Central memory CD8-positive, alpha-beta T cell (primary cell): ENCODE data around the gene SDK2.
"Not testable (repeated sequence)": the region's sequence is repeated elsewhere in the genome, so short reads cannot be mapped to it uniquely, and the experiment has no call there.

Experiments
- ATAC-seq: fragments of 150-1000 bp; cut with Tn5 transposase; replicated peaks from 2 replicates; pipeline ENCODE4 v1.10.0; 2022; ENCODE audit warnings: mild to moderate bottlenecking, moderate FRiP score, moderate number of reproducible peaks; ENCODE audit not compliant: poor library complexity, severe bottlenecking; ENCODE audit errors: extremely low read depth
- DNase-seq, 2 donors: peaks; one replicate each; pipeline ENCODE4 v3.0.0; 2021; ENCODE audit warnings: low spot score in 2 of 2
- H3K27ac Mint-ChIP-seq: one replicate; pipeline ENCODE4 v1.8.0; 2022; ENCODE audit warnings: low read depth, mild to moderate bottlenecking, moderate library complexity, mixed read lengths
- H3K27me3 Mint-ChIP-seq: one replicate; pipeline ENCODE4 v1.8.0; 2022; ENCODE audit warnings: mixed read lengths
- H3K36me3 Mint-ChIP-seq: one replicate; pipeline ENCODE4 v1.8.0; 2022; ENCODE audit warnings: mild to moderate bottlenecking, moderate library complexity, mixed read lengths; ENCODE audit not compliant: insufficient read depth
- H3K4me1 Mint-ChIP-seq: one replicate; pipeline ENCODE4 v1.8.0; 2022; ENCODE audit warnings: mixed read lengths
- H3K4me3 Mint-ChIP-seq: one replicate; pipeline ENCODE4 v1.8.0; 2022; ENCODE audit warnings: mild to moderate bottlenecking, moderate library complexity, mixed read lengths
- H3K9me3 Mint-ChIP-seq: one replicate; pipeline ENCODE4 v1.8.0; 2022; ENCODE audit warnings: mixed read lengths

The SDK2 gene

DNA sequence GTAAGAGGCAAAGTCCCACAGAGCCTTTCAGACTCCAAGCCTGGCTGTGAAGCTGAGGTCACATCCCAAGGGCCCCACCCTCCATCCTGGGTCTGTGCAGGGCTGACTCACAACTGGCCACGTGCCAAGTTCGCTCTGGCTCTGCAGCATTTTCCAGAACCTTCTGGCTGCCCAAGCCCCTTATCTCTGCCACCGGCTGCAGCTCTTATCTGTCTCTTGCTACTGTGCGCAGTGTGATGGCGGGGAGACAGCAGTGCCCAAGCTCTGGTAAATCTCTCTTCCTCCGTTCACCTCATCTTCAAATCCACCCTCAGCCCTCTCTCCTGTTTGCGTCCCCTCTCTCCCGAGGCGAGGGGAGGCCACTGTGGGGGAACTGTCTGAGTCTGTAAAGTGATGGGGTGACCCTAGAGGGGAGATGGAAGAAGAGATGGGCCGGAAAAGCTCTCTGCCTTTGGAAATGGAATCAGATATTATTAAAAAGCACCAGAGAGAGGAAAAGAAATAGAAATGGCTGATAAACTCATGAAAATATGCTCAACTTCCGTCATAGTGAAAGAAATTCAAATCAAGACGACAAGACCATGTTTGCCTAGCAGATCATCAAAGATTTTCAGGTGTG is 169.8 kb downstream of the SDK2 start:
- DNase-seq (no peak), ATAC-seq (no peak)
- Mint-ChIP-seq H3K27ac (peak overlapping the region; percentile 25), H3K4me3 (no peak overlapping the region), H3K36me3 (no peaks in the 10 kb centered on the region), H3K9me3 (no peaks in the 10 kb centered on the region), H3K27me3 (peaks cover 24% of the 10 kb centered on the region), H3K4me1 (no peaks in the 10 kb centered on the region)

DNA sequence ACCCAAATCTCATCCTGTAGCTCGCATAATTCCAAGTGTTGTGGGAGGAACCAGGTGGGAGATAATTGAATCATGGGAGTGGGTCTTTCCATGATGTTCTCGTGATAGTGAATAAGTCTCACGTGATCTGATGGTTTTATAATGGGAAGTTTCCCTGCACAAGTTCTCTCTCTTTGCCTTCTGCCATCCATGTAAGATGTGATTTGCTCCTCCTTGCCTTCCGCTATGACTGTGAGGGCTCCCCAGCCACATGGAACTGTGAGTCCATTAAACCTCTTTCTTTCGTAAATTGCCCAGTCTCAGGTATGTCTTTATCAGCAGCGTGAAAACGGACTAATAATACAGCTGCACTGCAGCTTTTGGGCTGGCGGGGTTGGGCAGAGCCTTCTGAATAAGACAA is 171.5 kb downstream of the SDK2 start:
- not testable (repeated sequence) for H3K27ac Mint-ChIP-seq, DNase-seq, H3K36me3 Mint-ChIP-seq, ATAC-seq, H3K4me1 Mint-ChIP-seq, H3K4me3 Mint-ChIP-seq, H3K9me3 Mint-ChIP-seq, H3K27me3 Mint-ChIP-seq

DNA sequence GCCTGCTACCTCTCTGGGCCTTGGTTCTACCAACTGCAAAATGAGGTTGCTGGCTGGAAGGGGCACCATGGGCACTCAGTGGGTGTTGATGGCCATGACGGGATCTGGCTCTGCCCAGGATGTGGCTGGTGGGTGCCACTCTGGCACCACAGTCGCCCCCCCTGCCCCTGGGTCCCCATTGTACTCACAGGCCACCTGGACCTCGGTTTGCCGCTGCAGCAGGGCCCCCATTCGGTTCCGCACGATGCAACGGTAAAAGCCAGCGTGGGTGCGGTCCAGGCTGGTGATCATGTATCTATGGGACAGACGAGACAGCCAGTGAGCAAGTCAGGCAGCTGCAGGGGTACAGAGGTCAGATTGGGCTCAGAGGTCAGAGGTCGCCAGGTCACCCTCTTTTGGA is 172.3 kb downstream of the SDK2 start:
- Mint-ChIP-seq H3K27ac (no peak overlapping the region), H3K4me3 (no peak overlapping the region)

DNA sequence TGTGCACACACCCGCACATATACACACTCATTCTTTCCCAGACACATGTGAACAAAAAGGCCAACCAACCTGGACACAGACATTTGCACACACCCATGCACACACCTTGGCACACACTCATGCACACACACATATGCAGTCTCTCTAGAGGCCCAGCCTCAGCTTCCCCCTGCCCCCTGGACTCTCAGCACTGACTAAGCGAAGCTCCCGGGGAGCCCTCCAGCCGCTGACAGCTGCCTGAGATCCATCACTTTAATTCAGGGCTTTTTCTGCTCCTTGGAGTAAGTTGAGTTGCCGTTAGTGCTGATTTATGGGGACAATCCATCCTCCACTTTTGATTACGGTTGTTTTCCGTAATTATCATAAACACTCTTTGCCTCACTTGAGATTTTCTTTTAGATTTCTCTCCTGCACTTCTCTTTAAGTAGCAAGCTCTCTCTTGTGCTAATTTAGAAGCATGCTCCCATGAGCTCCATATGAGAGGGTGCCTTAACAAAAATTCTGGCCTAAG is 173.9 kb downstream of the SDK2 start:
- no peak overlapping the region for H3K27ac Mint-ChIP-seq
- DNase-seq = no peak
- no peak overlapping the region for H3K4me3 Mint-ChIP-seq
- H3K27me3 Mint-ChIP-seq = no peaks in the 10 kb centered on the region
- H3K9me3 Mint-ChIP-seq = no peaks in the 10 kb centered on the region
- H3K4me1 Mint-ChIP-seq = no peaks in the 10 kb centered on the region
- ATAC-seq = no peak
- no peaks in the 10 kb centered on the region for H3K36me3 Mint-ChIP-seq

More for the DNA sequence above, 172.3 kb downstream of the SDK2 start:
- peaks cover 3% of the 10 kb centered on the region for H3K27me3 Mint-ChIP-seq
- H3K36me3 Mint-ChIP-seq = no peaks in the 10 kb centered on the region
- H3K9me3 Mint-ChIP-seq = no peaks in the 10 kb centered on the region
- H3K4me1 Mint-ChIP-seq = no peaks in the 10 kb centered on the region
- DNase-seq = no peak
- no peak for ATAC-seq

DNA sequence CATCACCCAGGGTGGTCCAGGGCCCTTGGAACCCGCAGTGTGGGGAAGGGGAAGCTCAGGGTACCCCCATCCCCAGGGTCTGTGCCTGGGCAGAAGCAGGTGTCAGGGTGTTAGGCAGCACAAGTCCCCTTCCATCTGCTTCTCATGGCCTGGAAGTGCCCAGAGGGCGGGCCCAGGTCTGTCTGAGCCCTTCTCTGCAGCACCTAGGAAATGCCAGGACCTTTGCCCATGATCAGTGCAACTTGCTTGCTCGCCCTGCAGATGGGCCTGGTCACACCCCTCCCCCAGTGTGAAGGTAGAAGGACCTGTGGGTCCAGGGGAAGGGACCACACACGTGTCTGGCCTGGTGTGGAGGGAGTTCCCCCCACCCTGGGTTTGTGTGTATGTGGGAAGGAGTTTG is 174.9 kb downstream of the SDK2 start:
- peaks cover 7% of the 10 kb centered on the region for H3K27me3 Mint-ChIP-seq
- H3K9me3 Mint-ChIP-seq = no peaks in the 10 kb centered on the region
- no peak for ATAC-seq
- DNase-seq = no peak
- no peak overlapping the region for H3K4me3 Mint-ChIP-seq
- no peaks in the 10 kb centered on the region for H3K36me3 Mint-ChIP-seq
- H3K27ac Mint-ChIP-seq = no peak overlapping the region
- H3K4me1 Mint-ChIP-seq = no peaks in the 10 kb centered on the region

DNA sequence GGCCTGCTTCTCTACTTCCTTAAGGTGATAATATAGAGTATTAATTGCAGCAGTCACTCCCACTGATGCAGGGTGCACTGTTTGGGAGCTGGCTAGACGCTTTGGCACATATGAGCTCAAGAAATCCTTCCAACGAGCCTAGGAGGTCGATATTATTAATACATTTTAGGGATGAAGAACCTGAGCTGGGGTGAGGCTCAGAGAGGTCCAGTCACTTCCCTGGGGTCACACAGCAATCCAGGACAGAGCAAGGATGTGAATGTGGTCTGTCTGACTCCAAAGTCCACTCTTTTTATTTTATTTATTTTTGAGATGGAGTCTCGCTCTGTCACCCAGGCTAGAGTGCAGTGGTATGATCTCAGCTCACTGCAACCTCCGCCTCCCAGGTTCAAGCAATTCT is 176.0 kb downstream of the SDK2 start:
- Mint-ChIP-seq H3K36me3 (no peaks in the 10 kb centered on the region), H3K4me3 (no peak overlapping the region), H3K4me1 (no peaks in the 10 kb centered on the region), H3K27ac (no peak overlapping the region), H3K27me3 (peaks cover 10% of the 10 kb centered on the region), H3K9me3 (no peaks in the 10 kb centered on the region)
- DNase-seq (no peak), ATAC-seq (no peak)

DNA sequence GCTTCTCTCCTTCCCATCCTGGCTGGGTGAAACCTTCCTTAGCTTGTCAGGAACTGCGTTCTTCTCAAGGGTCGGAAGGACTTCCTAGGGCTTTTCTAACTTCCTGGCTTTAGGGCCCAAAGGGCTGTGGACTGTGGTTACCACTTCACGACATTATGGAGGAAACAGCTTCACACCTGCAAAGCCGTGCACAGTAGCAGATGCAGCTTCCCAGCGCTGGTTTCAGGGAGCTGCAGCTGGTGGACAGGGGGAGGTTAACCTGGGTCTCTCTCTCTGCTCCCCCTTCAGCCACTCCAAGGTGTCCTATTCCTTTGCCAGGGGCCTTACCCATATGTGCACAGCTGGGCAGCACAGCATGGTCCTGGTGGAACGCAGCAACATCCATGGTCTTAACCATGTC is 176.6 kb downstream of the SDK2 start:
- ATAC-seq = no peak
- no peak overlapping the region for H3K4me3 Mint-ChIP-seq
- no peaks in the 10 kb centered on the region for H3K9me3 Mint-ChIP-seq
- H3K27me3 Mint-ChIP-seq = peaks cover 10% of the 10 kb centered on the region
- no peaks in the 10 kb centered on the region for H3K4me1 Mint-ChIP-seq
- DNase-seq = no peak
- H3K27ac Mint-ChIP-seq = no peak overlapping the region
- H3K36me3 Mint-ChIP-seq = no peaks in the 10 kb centered on the region

DNA sequence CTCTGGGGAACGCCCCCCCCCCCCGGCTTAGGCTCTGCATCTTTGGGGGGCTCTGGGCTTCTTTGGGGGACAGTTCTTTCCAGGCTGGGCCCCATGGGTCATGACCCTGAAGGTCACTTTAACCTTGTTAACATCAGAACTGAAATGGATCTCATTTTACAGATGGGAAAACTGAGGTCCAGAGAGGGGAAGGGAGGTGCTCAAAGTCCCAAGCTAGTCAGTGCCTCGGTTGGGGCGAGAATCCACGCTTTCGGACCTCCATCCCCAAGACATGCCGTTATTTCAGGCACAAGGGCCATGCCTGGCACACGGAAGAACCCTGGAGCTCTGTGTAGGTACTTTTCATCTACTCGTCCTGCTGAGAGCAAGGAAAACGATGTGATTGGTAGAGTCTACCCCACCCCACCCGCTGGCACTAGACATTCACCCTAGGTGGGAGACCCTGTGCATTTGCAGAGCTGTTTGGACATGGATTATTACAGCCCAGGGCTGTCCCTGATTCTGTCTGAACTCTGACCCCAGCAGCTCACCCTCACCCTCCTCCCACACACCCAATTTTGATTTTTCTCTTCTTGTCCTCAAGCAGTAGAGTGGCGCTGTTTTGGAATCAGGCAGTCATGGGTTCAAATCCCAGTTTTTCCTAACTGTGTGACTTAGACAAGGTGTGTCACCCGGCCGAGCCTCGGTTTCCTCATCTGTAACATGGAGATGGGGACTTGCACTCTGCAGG is 177.4 kb downstream of the SDK2 start:
- H3K36me3 Mint-ChIP-seq = no peaks in the 10 kb centered on the region
- DNase-seq = no peak
- ATAC-seq = no peak
- H3K4me3 Mint-ChIP-seq = no peak overlapping the region
- peaks cover 10% of the 10 kb centered on the region for H3K27me3 Mint-ChIP-seq
- no peaks in the 10 kb centered on the region for H3K4me1 Mint-ChIP-seq
- H3K27ac Mint-ChIP-seq = no peak overlapping the region
- H3K9me3 Mint-ChIP-seq = no peaks in the 10 kb centered on the region

DNA sequence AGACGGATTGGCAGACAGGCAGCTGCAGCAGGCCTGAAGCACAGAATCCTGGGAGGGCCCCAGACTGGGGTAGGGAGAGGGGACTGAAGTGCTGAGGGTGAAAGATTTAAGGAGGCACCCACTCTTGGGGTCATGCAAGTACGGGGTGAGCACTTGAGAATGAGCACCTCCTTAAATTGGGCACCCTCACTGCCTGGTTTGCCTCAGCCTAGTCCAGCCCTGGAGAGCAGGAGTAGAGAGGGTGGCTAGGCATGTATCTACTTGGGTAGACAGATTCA is 178.4 kb downstream of the SDK2 start:
- peaks cover 10% of the 10 kb centered on the region for H3K27me3 Mint-ChIP-seq
- no peaks in the 10 kb centered on the region for H3K9me3 Mint-ChIP-seq
- no peak for DNase-seq
- H3K27ac Mint-ChIP-seq = no peak overlapping the region
- no peak for ATAC-seq
- no peaks in the 10 kb centered on the region for H3K36me3 Mint-ChIP-seq
- H3K4me3 Mint-ChIP-seq = no peak overlapping the region
- H3K4me1 Mint-ChIP-seq = no peaks in the 10 kb centered on the region

DNA sequence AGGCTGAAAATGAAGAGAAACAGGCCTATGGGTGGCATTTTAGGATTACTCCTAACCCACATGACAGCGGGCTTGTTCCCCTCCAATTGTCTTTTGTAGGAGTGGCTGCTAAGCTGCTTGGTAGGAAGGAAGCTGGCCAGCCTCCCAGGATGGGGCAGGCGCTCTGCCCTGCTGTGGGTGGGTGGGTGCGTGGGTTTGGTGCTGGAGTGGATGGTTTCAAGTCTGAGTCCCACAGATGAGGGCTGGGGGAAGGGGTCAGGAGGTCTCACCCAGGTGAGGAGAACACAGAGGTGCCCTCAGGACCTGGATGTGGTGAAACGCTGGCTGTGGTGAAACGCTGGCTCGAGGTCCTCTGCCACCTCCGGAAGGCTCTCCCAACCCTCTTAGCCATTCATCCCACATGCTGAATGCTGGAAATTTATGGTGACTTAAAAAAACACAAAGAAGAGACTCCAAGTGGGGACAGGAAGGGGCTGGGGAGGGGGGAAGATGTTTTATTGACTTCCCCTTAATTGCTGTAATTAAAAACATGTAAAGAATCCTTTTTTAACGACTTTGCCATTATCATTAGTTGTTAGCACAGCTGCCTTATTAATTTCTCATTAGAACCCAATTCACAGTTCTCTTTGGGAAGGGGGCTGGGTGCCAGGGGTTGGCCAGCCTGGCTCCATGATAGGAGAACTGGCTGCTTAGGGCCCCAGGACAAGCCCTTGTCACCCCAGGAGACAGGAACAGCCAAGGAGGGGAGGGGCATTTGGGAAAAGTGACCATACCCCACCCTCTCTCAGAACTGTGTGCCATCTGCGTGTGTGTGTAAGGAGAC is 178.9 kb downstream of the SDK2 start:
- DNase-seq (no peak), ATAC-seq (no peak)
- Mint-ChIP-seq H3K27me3 (peaks cover 10% of the 10 kb centered on the region), H3K36me3 (no peaks in the 10 kb centered on the region), H3K9me3 (no peaks in the 10 kb centered on the region), H3K27ac (no peak overlapping the region), H3K4me1 (no peaks in the 10 kb centered on the region), H3K4me3 (no peak overlapping the region)

DNA sequence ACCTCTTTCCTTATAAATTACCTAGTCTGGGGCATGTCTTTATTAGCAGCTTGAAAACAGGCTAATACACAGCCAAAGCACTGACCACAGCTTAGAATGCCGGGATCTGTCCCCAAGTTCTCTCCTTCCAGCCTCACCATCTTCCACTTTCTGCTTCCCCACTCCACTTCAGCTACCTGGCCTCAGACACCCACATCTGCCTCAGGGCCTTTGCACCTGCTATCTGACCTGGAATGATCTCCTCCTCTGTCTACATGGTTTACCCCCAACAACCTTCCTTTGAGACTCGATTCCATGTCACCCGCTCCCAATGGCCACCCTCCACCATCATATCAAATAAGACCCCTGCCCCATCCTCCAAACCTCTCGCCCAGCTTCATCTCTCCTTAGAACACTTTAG is 179.8 kb downstream of the SDK2 start:
- H3K27me3 Mint-ChIP-seq = peaks cover 10% of the 10 kb centered on the region
- no peaks in the 10 kb centered on the region for H3K4me1 Mint-ChIP-seq
- ATAC-seq (no peak), DNase-seq (no peak)
- no peaks in the 10 kb centered on the region for H3K9me3 Mint-ChIP-seq
- H3K36me3 Mint-ChIP-seq = no peaks in the 10 kb centered on the region
- no peak overlapping the region for H3K4me3 Mint-ChIP-seq
- no peak overlapping the region for H3K27ac Mint-ChIP-seq

DNA sequence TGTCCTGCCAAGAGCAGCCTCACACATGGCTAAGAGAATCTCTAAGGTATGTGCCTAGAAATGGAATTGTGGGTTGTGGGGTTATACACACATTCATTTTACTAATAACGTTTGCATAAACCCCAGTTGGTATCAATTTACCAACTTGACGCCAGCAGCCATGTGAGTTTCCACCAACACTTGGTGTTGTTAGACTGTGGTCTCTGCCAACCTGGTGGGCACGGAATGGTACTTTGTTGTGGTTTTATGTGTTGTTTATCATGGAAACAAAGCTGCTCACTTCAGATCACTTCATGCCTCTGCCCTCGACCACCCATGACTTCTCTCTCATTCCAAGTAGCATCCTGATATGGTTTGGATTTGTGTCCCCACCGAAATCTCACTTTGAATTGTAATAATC is 180.4 kb downstream of the SDK2 start:
- no peaks in the 10 kb centered on the region for H3K36me3 Mint-ChIP-seq
- H3K27ac Mint-ChIP-seq = no peak overlapping the region
- no peaks in the 10 kb centered on the region for H3K9me3 Mint-ChIP-seq
- H3K27me3 Mint-ChIP-seq = peaks cover 16% of the 10 kb centered on the region
- ATAC-seq (no peak), DNase-seq (no peak)
- H3K4me3 Mint-ChIP-seq = no peak overlapping the region
- H3K4me1 Mint-ChIP-seq = no peaks in the 10 kb centered on the region

DNA sequence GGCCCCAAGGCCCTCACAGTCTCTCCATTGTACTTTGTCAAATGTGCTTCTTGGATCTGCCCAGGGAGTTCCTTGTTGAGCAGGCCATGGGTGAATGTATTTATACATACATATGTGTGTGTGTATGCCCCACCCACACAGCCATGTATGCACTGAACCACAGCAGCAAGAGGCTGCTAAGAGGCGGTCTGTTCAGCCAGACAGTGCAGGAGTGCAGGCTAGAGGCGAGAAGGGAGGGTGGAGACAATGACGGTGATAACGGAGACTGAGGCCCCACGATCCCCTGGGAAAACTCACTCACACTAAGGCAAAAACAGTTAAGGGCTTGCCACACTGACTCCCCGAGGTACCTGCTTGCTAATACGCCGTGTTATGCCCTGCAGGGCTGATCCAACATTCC is 181.4 kb downstream of the SDK2 start:
- Mint-ChIP-seq H3K4me1 (no peaks in the 10 kb centered on the region), H3K27me3 (peaks cover 17% of the 10 kb centered on the region), H3K27ac (no peak overlapping the region), H3K4me3 (no peak overlapping the region), H3K9me3 (no peaks in the 10 kb centered on the region), H3K36me3 (no peaks in the 10 kb centered on the region)
- ATAC-seq (no peak), DNase-seq (no peak)
